Inferior parietal cortex (tissue), 1 donor: ENCODE measurements around the gene MRPS16.
"Not testable (repeated sequence)": the region's sequence is repeated elsewhere in the genome, so short reads cannot be mapped to it uniquely, and the experiment has no call there.

Source experiments
- DNase-seq: peaks from one replicate; pipeline ENCODE4 v3.0.0-alpha.2; 2016; ENCODE audit errors: extremely low spot score

Gene MRPS16

DNA sequence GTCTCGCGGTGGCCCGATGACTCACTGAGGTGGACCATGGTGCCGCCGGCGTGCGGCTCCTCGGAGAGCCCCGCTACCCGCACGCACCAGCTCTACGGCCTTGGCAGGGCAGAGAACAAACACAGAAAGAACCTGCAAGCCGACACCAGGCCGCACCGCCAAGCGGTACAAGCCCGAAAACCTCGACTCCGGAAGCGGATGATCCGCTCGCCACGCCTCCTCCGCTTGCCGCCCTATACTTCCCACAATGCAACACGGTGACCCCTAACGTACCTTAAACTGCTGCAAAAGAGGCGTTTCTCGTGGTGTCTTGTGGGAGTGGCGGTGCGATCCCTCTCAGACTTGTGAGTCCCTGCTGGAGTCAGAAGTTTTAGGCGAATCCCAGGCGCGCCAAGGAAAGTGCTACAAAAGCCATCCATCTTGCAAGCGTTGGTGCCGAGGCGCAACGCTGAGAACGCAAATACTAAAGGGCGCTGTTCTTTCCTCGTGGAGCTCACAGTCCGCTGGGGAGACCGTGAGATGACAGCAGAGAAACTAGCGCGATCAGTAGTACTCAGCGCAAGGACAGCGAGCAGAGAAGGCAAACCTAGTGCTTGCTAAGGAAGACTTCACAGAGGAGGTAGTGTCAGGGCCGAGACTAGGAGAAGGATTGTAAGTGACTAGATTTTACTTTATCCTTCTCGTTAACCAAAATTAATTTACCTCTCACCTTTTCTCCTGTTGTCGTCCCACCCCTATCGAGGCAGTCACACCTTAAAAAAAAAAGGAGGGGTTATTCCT, at the start of gene MRPS16:
Gene MRPS16 (minus strand): TSS at position 200 of the 780 bp plus-strand sequence. CDS start 162 bp downstream, at position 38.
- DNase-seq, result peak; percentile 99

DNA sequence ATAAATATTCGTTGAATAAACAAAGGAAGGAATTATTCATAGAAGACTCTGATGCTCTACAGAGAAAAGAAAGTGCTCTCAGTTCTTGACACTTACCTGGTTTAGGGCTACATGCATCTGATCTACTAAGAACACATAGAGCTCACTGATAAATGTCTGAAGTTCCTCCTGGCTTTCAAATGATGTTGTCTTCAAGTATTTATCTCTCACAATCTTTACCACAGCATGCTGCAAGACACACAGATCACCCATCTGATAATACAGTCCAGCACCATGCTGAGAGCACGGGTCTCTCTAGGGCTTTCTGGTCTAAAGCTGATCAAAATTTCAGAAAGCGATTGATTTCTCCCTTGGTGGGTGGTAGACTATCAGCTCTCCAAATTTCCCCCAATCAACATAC, 44.5 kb upstream of the MRPS16 start:
- DNase-seq, result no peak

DNA sequence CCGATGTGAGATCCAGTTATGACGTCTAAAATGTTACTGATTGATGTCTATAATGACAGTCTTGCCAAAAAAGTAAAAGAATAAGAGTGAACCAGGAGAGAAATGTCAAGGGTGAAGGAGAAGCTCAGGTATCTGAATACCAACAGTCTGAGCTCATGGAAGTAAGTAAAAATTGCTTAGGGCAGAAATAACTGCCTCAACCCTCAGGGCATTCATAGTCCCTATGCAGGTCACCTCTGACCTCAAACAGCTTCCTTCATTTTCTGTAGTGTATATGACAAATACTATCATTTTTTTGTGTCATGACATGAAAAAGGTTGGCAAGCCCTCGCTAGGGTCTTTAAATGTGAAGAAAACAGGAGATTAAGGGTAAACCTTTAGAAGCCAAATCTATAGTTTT, 41.0 kb upstream of the MRPS16 start:
- DNase-seq, result no peak

DNA sequence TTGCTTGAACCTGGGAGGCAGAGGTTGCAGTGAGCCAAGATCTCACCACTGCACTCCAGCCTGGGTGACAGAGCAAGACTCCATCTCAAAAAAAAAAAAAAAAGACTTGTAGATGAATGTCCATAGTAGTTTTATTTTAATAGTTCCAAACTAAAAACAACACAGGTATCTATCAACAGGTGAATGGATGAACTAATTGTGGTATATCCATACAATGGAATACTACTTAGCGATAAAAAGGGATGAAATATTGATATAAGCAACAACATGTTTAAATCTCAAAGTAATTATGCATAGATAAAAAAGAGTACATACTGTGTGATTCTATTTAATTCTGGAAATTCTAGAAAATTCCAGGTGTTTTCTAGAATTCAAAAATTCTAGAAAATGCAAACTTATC, 37.5 kb upstream of the MRPS16 start:
- DNase-seq, result no peak

DNA sequence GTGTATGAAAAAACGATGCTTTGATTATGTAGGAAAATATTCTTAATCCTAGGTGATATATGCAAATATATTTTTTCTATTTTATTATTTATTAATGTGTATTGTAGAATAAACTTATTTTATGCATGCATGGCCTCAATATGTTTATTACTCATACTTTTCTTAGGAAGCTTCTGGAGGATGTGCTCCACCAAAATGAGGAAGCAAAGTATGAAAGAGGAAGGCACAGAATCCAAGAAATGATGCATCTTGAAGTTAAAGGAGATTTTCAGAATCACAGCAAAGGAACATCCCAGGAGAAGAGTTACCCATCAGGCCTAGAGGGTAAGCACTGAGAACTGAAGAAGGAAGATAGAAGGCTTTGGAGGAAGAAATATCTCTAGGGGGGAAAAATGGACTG, 35.0 kb upstream of the MRPS16 start:
- DNase-seq, result no peak

- DNase-seq, result no peak
Observed at GRCh38 chr10:73281097-73281496, 28.7 kb upstream of the MRPS16 start.

DNA sequence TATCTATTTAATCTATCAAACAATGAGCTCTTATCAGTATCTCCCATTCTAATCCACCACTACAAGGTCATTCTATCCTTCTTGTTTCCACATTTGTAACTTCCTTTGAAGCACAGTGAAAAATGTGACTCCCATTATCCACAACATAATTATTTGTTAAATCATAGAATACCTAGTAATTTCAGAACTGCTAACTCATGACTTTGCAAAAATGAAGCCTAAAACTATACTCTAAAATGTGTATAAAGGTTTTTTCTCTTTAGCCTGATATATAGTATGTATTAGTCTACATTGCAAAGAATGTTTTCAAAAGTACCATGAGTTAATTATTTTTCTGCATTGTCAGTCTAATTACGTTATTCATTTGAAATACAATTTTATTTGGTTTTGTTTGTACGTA, 12.0 kb upstream of the MRPS16 start:
- DNase-seq, result no peak

DNA sequence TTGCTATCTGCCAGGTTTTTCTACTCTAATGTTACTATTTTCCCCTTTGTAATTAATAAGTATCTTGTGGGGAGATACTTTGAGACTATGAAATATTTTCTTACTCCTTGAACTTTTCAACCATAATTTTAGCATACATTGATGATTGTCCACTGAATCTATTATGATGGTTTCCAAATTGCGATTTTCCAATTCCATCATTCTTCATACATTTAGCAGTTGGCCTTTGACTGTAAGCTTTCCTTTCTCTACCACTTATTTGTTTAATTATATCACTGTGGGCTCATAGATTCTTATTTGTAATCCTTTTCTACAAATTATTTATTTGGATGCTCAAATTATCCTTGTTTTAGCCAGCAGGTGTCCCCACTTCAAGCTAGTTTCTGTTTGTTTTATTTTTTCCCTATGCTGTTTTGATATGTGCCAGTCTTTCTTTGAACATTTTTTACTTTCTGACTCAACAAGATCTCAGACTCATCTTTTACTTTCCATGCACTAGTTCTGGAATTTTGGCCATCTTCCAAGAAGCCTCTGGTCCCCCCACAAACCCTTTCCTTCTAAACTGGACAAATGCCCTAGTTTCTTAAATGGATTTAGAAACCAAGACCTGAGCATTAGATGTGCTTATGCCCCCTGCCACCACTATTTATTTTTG, 11.4 kb upstream of the MRPS16 start:
- peak; percentile 32 for DNase-seq

DNA sequence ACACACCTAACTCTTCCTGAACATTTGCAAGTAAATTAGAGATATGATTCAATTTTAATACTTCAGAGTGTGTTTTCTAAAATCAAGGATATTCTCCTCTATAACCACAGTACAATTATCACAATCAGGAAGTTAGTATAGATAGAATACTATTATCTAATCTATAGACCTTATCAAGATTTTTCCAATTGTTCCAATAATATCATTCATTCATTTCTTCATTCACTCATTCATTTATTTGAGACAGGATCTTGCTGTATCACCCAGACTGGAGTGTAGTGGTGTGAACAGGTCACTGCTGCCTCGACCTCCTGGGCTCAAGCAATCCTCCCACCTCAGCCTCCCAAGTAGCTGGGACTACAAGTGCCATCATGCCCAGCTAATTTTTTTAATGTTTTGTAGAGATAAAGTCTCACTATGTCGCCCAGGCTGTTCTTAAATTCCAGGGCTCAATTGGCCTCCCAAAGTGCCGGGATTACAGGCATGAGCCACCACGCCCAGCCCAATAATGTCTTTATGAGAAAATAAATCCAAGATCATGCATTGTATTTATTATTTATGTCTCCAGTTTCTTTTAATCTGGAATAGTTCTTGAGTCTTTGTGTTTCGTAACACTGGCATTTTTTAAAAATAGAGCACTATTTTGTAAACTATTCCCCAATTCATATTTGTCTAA, 10.6 kb upstream of the MRPS16 start:
- DNase-seq, result no peak

DNA sequence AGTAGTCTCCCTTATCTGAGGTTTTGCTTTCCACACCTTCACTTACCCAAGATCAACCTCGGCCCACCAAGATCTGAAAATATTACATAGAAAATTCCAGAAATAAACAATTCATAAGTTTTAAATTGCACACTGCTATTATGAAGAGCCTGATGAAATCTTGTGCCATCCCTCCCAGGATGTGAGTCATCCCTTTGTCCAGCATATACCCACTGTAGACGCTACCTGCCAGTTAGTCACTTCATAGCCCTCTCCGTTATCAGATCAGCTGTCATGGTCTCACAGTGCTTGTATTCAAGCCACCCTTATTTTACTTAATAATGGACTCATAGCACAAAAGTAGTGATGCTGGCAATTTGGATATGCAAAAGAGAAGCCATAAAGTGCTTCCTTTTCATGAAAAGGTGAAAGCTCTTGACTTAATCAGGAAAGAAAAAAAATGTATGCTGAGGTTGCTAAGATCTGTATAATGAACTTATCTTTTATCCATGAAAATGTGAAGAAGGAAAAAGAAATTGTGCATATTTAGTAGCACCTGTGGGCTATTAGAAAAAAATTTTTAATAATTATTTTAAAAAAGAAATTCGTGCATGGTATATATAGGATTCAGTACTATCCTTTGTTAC, 9.8 kb upstream of the MRPS16 start:
- no peak for DNase-seq

DNA sequence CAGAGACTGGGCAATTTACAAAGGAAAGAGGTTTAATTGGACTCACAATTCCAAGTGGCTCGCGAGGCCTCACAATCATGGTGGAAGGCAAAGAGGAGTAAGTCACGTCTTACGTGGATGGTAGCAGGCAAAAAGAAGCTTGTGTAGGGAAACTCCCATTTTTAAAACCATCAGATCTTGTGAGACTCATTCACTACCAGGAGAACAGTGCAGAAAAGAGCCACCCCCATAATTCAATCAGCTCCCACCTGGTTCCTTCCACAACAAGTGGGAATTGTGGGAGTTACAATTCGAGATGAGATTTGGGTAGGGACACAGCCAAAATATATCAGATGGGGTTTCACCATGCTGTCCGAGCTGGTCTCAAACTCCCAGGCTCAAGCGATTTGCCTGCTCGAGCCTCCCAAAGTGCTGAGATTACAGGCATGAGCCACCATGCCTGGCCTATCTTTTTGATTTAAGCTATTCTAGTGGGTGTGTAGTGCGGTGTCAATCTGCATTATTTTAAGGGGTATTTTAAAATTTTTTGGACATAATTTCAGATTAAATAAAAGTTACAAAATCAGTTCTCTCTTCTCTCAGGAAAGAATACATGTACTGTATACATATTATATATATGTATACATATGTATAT, 9.0 kb upstream of the MRPS16 start:
- DNase-seq, result no peak

DNA sequence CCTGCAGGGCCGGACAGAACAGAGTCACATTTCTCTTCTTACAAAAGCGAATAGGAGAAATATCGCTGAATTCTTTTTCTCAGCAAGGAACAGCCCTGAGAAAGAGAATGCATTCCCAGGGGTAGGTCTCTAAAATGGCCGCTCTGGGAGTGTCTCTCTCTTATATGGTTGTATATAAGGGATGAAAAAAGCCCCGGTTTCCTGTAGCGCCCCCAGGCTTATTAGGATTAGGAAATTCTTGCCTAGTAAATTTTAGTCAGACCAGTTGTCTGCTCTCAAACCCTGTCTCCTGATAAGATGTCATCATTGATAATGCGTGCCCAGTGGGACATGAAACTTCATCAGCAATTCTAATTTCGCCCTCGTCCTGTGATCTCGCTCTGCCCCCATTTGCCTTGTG, 6.2 kb upstream of the MRPS16 start:
- DNase-seq, result not testable (repeated sequence)

GRCh38 chr10:73253225-73253555, 746 bp upstream of the MRPS16 start:
- no peak for DNase-seq

- DNase-seq, result no peak
Observed at GRCh38 chr10:73251683-73252444, 580 bp downstream of the MRPS16 start.

GRCh38 chr10:73248259-73248724, 4.2 kb downstream of the MRPS16 start:
- no peak for DNase-seq

DNA sequence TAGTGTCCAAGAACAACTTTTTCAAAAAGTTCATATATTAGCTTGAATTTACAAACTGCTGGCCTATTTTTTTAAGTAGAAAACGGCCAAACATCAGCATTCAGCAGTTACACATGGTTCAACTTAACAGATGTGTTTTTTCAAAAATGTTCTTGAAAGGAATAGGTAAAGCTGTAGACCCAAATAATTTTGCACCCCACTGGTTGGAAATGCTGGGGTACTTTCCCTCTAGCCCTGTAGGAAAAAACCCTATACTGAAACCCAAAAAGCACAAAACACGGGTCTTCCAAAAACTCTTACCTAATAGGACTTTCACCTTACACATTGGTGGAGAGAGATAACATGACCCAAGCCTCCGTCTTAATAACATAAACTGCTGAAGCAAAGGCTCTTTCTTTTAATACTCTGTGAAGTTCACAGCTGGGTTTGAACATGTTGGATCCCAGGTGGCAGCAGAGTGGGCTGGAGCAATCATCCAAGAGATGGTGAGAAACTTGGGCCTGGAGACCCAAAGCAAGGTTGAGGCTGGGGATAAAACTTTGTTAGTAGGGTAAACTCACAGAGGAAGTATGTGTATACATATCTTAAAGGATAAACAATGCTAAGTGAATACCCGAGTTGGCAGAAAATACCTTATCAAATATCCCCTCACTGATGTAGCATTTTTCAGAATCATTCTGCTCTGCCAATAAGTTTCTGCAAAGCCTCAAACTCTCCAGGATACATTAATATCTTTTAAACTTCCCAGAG, 4.8 kb downstream of the MRPS16 start:
- DNase-seq, result no peak

GRCh38 chr10:73246646-73247508, 5.6 kb downstream of the MRPS16 start, which contains the start of gene DNAJC9:
DNAJC9 (minus strand) TSS chr10:73247255; CDS start chr10:73247189, 66 bp downstream.
- peak; percentile 96 for DNase-seq

- no peak for DNase-seq
Observed at GRCh38 chr10:73246322-73246645, 6.2 kb downstream of the MRPS16 start.

DNA sequence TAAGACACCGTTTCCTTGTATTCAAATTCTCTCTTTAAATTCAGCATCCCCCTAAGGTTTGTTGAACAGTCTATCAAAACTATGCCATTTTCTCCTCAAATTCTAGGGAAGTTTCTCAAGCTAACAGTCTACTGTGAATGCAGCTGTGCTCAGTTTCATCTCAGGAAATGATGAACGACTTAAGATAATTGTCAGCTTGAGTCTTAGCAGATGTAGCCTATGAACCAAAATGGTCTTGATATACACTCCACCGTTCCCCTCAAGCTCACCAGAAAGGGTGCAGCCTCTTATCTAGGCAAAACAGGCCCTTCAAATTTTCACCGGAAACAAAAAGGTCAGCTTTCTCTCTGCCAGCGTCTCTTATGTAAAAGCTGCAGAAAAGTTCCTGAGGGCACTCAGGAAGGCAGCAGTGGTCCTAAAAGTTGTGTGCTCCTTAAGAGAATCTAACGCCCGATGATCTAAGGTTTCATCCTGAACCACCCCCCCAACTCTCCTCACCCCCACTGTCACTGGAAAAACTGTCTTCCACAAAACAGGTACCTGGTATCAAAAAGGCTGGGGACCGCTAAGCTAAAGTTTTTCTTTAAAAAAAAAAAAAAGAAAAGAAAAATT, 7.5 kb downstream of the MRPS16 start:
- no peak for DNase-seq
